Activated T-helper 2 cell treated with anti-CD3 and anti-CD28 coated beads, Interferon-gamma antibody, Interleukin-2, Interleukin-4, amounts not matched to agents 10 μg/mL and 5 μg/mL and 100 μg/mL, durations not matched to agents 14 hours and 24 hours and 36 hours (primary cell): ENCODE data around the gene CES2. TPM values are rescaled to one million over a fixed set of nuclear protein-coding genes. Genes with fewer than 3 reads are reported as not detected.
"Not testable (repeated sequence)": the region's sequence is repeated elsewhere in the genome, so short reads cannot be mapped to it uniquely, and the experiment has no call there.

ENCODE experiments used
- DNase-seq: peaks from one replicate; pipeline ENCODE4 v3.0.0; 2021; ENCODE audit warnings: low spot score
- H3K27ac Mint-ChIP-seq: one replicate; pipeline ENCODE4 v1.8.0; 2021; ENCODE audit warnings: mixed read lengths
- H3K27me3 Mint-ChIP-seq: one replicate; pipeline ENCODE4 v1.8.0; 2021; ENCODE audit warnings: low read depth, mixed read lengths
- H3K36me3 Mint-ChIP-seq: one replicate; pipeline ENCODE4 v1.8.0; 2021; ENCODE audit warnings: low read depth, mixed read lengths
- H3K4me1 Mint-ChIP-seq: one replicate; pipeline ENCODE4 v1.8.0; 2021; ENCODE audit warnings: low read depth, mixed read lengths
- H3K4me3 Mint-ChIP-seq: one replicate; pipeline ENCODE4 v1.8.0; 2021; ENCODE audit warnings: low read depth, mild to moderate bottlenecking, moderate library complexity, mixed read lengths
- H3K9me3 Mint-ChIP-seq: one replicate; pipeline ENCODE4 v1.8.0; 2021; ENCODE audit warnings: mixed read lengths
- intact Hi-C: fragments of 100-400 bp; cut with micrococcal nuclease; formaldehyde crosslinking; loops from one replicate; pipeline ENCODE4 v1.15.1; 2023
- total RNA-seq: library from RNA; stranded (reverse); gene quantifications from 2 replicates; pipeline ENCODE4 v1.2.3, GENCODE V29; 2022

CES2 gene
- total RNA-seq, 1 donor from 2014 or later = 35.3 TPM

- intact Hi-C loops = no loop called here
These were observed 1.1 kb downstream of the CES2 start for GRCh38 chr16:66936462-66936861.

GRCh38 chr16:66936889-66937554 lies 1.7 kb downstream of the CES2 start:
- H3K9me3 Mint-ChIP-seq = no peaks in the 10 kb centered on the region
- H3K36me3 Mint-ChIP-seq = peaks cover 62% of the 10 kb centered on the region
- H3K4me1 Mint-ChIP-seq = peaks cover 42% of the 10 kb centered on the region
- intact Hi-C loops = no loop called here
- no peaks in the 10 kb centered on the region for H3K27me3 Mint-ChIP-seq
- peak overlapping the region; percentile 21 for H3K27ac Mint-ChIP-seq
- DNase-seq = no peak
- peak overlapping the region; percentile 63 for H3K4me3 Mint-ChIP-seq

More at GRCh38 chr16:66936462-66936861, 1.1 kb downstream of the CES2 start:
- Mint-ChIP-seq H3K27me3 (no peaks in the 10 kb centered on the region), H3K9me3 (no peaks in the 10 kb centered on the region), H3K4me1 (peaks cover 48% of the 10 kb centered on the region), H3K4me3 (peak overlapping the region; percentile 63), H3K27ac (peak overlapping the region; percentile 21), H3K36me3 (peaks cover 62% of the 10 kb centered on the region)
- no peak for DNase-seq

DNA sequence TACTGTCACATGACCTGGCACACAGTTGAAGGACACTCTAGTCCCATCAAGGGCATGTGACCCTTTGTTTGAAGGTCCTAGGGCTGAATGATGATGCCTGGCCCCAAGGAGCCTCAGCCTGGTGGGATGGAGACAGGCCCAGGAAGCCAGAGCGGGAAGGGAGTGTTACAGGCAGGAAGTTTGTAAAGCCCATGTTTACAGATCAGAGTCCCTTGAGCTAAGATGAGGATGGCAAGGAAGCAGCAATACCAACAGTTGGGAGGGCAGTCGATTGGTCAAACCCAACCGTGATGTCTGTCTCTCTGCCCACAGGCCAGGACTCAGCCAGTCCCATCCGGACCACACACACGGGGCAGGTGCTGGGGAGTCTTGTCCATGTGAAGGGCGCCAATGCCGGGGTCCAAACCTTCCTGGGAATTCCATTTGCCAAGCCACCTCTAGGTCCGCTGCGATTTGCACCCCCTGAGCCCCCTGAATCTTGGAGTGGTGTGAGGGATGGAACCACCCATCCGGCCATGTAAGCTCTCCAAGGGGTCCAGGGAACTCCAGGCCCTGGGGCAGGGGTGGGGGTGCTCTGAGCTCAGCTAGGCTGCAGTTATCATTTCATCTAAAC lies 2.5 kb downstream of the CES2 start:
- peaks cover 63% of the 10 kb centered on the region for H3K36me3 Mint-ChIP-seq
- no peak overlapping the region for H3K27ac Mint-ChIP-seq
- no peak overlapping the region for H3K4me3 Mint-ChIP-seq
- DNase-seq = no peak
- intact Hi-C loops = no loop called here
- no peaks in the 10 kb centered on the region for H3K27me3 Mint-ChIP-seq
- peaks cover 34% of the 10 kb centered on the region for H3K4me1 Mint-ChIP-seq
- H3K9me3 Mint-ChIP-seq = no peaks in the 10 kb centered on the region

GRCh38 chr16:66939366-66939765 lies 4.0 kb downstream of the CES2 start:
- intact Hi-C loops = no loop called here
- H3K27ac Mint-ChIP-seq = no peak overlapping the region
- no peak overlapping the region for H3K4me3 Mint-ChIP-seq
- peaks cover 59% of the 10 kb centered on the region for H3K36me3 Mint-ChIP-seq
- no peak for DNase-seq
- no peaks in the 10 kb centered on the region for H3K27me3 Mint-ChIP-seq
- peaks cover 25% of the 10 kb centered on the region for H3K4me1 Mint-ChIP-seq
- no peaks in the 10 kb centered on the region for H3K9me3 Mint-ChIP-seq

DNA sequence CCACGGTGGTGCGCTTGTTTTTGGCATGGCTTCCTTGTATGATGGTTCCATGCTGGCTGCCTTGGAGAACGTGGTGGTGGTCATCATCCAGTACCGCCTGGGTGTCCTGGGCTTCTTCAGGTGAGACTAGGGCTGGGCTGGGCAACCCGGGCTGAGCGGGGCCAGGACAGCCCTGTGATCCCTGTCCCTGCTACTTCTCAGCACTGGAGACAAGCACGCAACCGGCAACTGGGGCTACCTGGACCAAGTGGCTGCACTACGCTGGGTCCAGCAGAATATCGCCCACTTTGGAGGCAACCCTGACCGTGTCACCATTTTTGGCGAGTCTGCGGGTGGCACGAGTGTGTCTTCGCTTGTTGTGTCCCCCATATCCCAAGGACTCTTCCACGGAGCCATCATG lies 4.9 kb downstream of the CES2 start:
- Mint-ChIP-seq H3K27me3 (no peaks in the 10 kb centered on the region), H3K9me3 (no peaks in the 10 kb centered on the region), H3K4me1 (peaks cover 22% of the 10 kb centered on the region), H3K36me3 (peaks cover 59% of the 10 kb centered on the region), H3K27ac (no peak overlapping the region), H3K4me3 (no peak overlapping the region)
- DNase-seq = no peak
- intact Hi-C loops = no loop called here

DNA sequence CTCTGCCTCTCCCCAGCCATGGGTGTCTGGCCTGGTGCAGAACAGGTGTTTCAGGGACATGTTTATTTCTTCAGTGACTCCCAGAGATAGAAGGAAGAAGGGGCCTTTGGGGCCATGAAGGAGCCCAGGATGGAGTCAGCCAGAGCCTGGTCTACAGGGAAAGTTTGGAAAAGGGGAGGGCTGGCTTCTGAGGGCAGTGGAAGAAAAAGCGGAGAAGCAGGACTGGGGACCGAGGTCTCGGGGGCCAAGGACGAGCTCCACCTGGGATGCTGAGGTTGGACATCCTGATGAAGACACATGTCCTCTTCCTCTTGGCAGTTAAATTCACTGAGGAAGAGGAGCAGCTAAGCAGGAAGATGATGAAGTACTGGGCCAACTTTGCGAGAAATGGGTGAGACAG lies 7.7 kb downstream of the CES2 start:
- H3K4me1 Mint-ChIP-seq = peaks cover 8% of the 10 kb centered on the region
- intact Hi-C loops = no loop called here
- no peak overlapping the region for H3K27ac Mint-ChIP-seq
- no peak overlapping the region for H3K4me3 Mint-ChIP-seq
- H3K9me3 Mint-ChIP-seq = no peaks in the 10 kb centered on the region
- peaks cover 44% of the 10 kb centered on the region for H3K36me3 Mint-ChIP-seq
- H3K27me3 Mint-ChIP-seq = no peaks in the 10 kb centered on the region
- no peak for DNase-seq

- Mint-ChIP-seq H3K36me3 (peaks cover 43% of the 10 kb centered on the region), H3K27ac (no peak overlapping the region), H3K4me3 (no peak overlapping the region), H3K27me3 (peaks cover 6% of the 10 kb centered on the region), H3K9me3 (no peaks in the 10 kb centered on the region), H3K4me1 (peaks cover 12% of the 10 kb centered on the region)
- DNase-seq = no peak
- intact Hi-C loops = no loop called here
These were observed 8.2 kb downstream of the CES2 start for GRCh38 chr16:66943426-66944053.

DNA sequence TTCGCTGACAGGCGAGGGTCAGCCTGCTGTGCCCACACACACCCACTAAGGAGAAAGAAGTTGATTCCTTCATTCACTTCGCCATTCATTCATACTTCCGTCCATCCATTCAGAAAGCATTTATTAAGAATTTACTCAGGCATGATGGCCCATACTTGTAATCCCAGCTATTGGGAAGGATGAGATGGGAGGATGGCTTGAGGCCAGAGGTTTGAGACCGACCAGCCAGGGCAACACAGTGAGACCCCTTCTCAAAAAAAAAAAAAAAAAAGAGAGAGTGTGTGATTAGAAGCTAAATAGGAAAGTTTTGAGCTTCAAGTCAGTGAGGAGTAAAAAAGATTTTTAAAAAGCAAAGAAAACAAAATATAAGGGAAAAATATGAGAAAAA lies 8.7 kb downstream of the CES2 start:
- no peak for DNase-seq
- peaks cover 11% of the 10 kb centered on the region for H3K27me3 Mint-ChIP-seq
- intact Hi-C loops = no loop called here
- H3K27ac Mint-ChIP-seq = no peak overlapping the region
- peaks cover 39% of the 10 kb centered on the region for H3K36me3 Mint-ChIP-seq
- no peak overlapping the region for H3K4me3 Mint-ChIP-seq
- H3K9me3 Mint-ChIP-seq = no peaks in the 10 kb centered on the region
- peaks cover 14% of the 10 kb centered on the region for H3K4me1 Mint-ChIP-seq

GRCh38 chr16:66944971-66945370 lies 9.7 kb downstream of the CES2 start:
- intact Hi-C loops = loop anchor here (5.0 kb wide), 1 partner anchor 162 kb away; the partner anchor contains the start of gene PHAF1
- H3K4me3 Mint-ChIP-seq = not testable (repeated sequence)

DNA sequence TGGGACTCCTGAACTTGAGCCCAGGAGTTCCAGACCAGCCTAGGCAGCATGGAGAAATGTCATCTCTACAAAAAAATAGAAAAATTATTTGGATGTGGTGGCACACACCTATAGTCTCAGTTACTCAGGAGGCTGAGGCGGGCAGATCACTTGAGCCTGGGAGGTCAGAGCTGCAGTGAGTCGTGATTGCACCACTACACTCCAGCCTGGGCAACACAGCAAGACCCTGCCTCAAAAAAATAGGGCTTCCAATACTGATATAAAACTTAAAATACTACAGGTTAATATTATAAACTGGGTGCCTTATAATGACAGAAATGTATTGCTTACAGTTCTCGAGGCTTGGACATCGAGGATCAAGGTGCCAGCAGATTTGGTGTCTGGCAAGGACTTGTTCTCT lies 10.6 kb downstream of the CES2 start:
- intact Hi-C loops = loop anchor here (2.0 to 5.0 kb wide), 2 partner anchors 161 to 239 kb away; partner anchors contain the start of gene PHAF1
- Mint-ChIP-seq H3K27ac (no peak overlapping the region), H3K4me1 (peaks cover 20% of the 10 kb centered on the region), H3K36me3 (peaks cover 29% of the 10 kb centered on the region), H3K9me3 (no peaks in the 10 kb centered on the region), H3K4me3 (no peak overlapping the region), H3K27me3 (peaks cover 24% of the 10 kb centered on the region)
- DNase-seq = no peak

More at GRCh38 chr16:66944971-66945370, 9.7 kb downstream of the CES2 start:
- Mint-ChIP-seq H3K36me3 (peaks cover 32% of the 10 kb centered on the region), H3K27me3 (peaks cover 19% of the 10 kb centered on the region), H3K4me1 (peaks cover 15% of the 10 kb centered on the region)
- not testable (repeated sequence) for H3K9me3 Mint-ChIP-seq, H3K27ac Mint-ChIP-seq, DNase-seq

- H3K4me1 Mint-ChIP-seq = peaks cover 20% of the 10 kb centered on the region
- peaks cover 28% of the 10 kb centered on the region for H3K27me3 Mint-ChIP-seq
- H3K27ac Mint-ChIP-seq = no peak overlapping the region
- intact Hi-C loops = loop anchor here (2.0 to 5.0 kb wide), 2 partner anchors 161 to 238 kb away; partner anchors contain the start of gene PHAF1
- no peaks in the 10 kb centered on the region for H3K9me3 Mint-ChIP-seq
- no peak for DNase-seq
- no peak overlapping the region for H3K4me3 Mint-ChIP-seq
- H3K36me3 Mint-ChIP-seq = peaks cover 23% of the 10 kb centered on the region
These were observed 11.2 kb downstream of the CES2 start for GRCh38 chr16:66946541-66946940.

- Mint-ChIP-seq H3K4me1 (peaks cover 20% of the 10 kb centered on the region), H3K27ac (no peak overlapping the region), H3K4me3 (no peak overlapping the region), H3K27me3 (peaks cover 32% of the 10 kb centered on the region), H3K36me3 (peaks cover 19% of the 10 kb centered on the region), H3K9me3 (no peaks in the 10 kb centered on the region)
- DNase-seq = no peak
- intact Hi-C loops = loop anchor here (2.0 to 5.0 kb wide), 2 partner anchors 160 to 238 kb away; partner anchors contain the start of gene PHAF1
These were observed 11.6 kb downstream of the CES2 start for GRCh38 chr16:66946974-66947301.
